Activated naive CD8-positive, alpha-beta T cell treated with anti-CD3 and anti-CD28 coated beads for 36 hours (primary cell): ENCODE data around the gene RNU1-1. TPM values are rescaled to one million over a fixed set of nuclear protein-coding genes. Genes with fewer than 3 reads are reported as not detected.
"Not testable (repeated sequence)": the region's sequence is repeated elsewhere in the genome, so short reads cannot be mapped to it uniquely, and the experiment has no call there.

ENCODE experiments used
- DNase-seq: peaks from one replicate; pipeline ENCODE4 v3.0.0; 2021
- H3K27ac Mint-ChIP-seq: one replicate; pipeline ENCODE4 v1.8.0; 2022; ENCODE audit warnings: mild to moderate bottlenecking, moderate library complexity, mixed read lengths
- H3K27me3 Mint-ChIP-seq: one replicate; pipeline ENCODE4 v1.8.0; 2022; ENCODE audit warnings: mild to moderate bottlenecking, mixed read lengths
- H3K36me3 Mint-ChIP-seq: one replicate; pipeline ENCODE4 v1.8.0; 2021; ENCODE audit warnings: mild to moderate bottlenecking, mixed read lengths
- H3K4me1 Mint-ChIP-seq: one replicate; pipeline ENCODE4 v1.8.0; 2021; ENCODE audit warnings: mixed read lengths
- H3K4me3 Mint-ChIP-seq: one replicate; pipeline ENCODE4 v1.8.0; 2022; ENCODE audit warnings: mild to moderate bottlenecking, moderate library complexity, mixed read lengths
- H3K9me3 Mint-ChIP-seq: one replicate; pipeline ENCODE4 v1.8.0; 2022; ENCODE audit warnings: mixed read lengths
- total RNA-seq, 2 experiments: library from RNA; stranded (reverse); gene quantifications; one replicate each; pipeline ENCODE4 v1.2.3, GENCODE V29; 2021

RNU1-1 gene
- total RNA-seq, 2 experiments from 2014 or later = 874 to 961 TPM

- H3K27me3 Mint-ChIP-seq, H3K27ac Mint-ChIP-seq, H3K4me1 Mint-ChIP-seq, H3K9me3 Mint-ChIP-seq, DNase-seq, H3K4me3 Mint-ChIP-seq, H3K36me3 Mint-ChIP-seq: not testable (repeated sequence)
Measured at GRCh38 chr1:16487011-16487410, 27.1 kb downstream of the RNU1-1 start.

DNA sequence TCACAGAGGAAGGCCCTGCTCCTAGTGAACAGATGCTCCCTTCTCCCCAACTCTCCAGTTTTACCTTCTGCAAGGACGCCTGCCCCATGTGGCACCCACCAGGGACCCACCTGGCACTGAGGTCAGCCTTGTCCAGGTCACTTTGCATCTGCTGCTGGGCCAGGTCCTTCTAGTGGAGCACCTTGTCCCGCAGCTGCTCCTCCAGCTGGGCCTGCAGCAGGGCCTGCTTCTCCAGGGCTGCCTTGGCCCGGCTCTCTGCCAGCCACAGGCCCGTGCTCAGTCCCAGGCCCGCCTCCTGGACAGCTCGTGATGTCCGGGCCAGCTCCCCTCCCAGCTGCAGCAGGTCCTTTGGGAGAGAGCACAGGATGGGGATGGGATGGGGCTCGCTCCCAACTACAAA lies 27.8 kb downstream of the RNU1-1 start:
- H3K9me3 Mint-ChIP-seq, H3K27ac Mint-ChIP-seq, H3K4me1 Mint-ChIP-seq, H3K36me3 Mint-ChIP-seq, DNase-seq, H3K4me3 Mint-ChIP-seq, H3K27me3 Mint-ChIP-seq: not testable (repeated sequence)

DNA sequence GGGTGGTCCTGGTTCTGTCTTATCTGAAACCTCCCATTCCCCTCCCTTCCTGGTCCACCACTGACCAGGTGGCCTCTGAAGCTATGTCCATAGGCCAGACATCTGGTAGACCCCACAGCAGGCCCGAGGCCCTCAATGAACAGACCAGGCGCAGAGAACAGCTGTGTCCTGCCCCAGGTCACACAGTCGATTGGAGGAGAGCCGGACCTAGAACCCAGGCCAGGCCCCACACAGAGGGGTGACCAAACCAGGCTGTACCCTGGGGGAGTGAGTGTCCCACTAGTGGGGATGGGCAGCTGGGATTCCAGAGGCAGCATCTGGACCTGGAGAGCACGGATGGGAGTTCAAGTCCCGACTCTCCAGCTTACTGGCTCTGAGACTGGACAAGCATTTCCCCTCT lies 29.2 kb downstream of the RNU1-1 start:
- no peak for DNase-seq

GRCh38 chr1:16484501-16484835 lies 29.6 kb downstream of the RNU1-1 start:
- no peak overlapping the region for H3K27ac Mint-ChIP-seq
- H3K9me3 Mint-ChIP-seq = no peaks in the 10 kb centered on the region
- no peaks in the 10 kb centered on the region for H3K27me3 Mint-ChIP-seq
- no peaks in the 10 kb centered on the region for H3K36me3 Mint-ChIP-seq
- H3K4me3 Mint-ChIP-seq = no peak overlapping the region
- no peak for DNase-seq
- H3K4me1 Mint-ChIP-seq = no peaks in the 10 kb centered on the region

More for the DNA sequence above, 29.2 kb downstream of the RNU1-1 start:
- no peaks in the 10 kb centered on the region for H3K4me1 Mint-ChIP-seq
- no peaks in the 10 kb centered on the region for H3K9me3 Mint-ChIP-seq
- H3K27ac Mint-ChIP-seq = no peak overlapping the region
- no peaks in the 10 kb centered on the region for H3K36me3 Mint-ChIP-seq
- no peak overlapping the region for H3K4me3 Mint-ChIP-seq
- H3K27me3 Mint-ChIP-seq = no peaks in the 10 kb centered on the region

- H3K4me3 Mint-ChIP-seq, H3K4me1 Mint-ChIP-seq, H3K9me3 Mint-ChIP-seq, H3K27ac Mint-ChIP-seq, DNase-seq, H3K27me3 Mint-ChIP-seq, H3K36me3 Mint-ChIP-seq: not testable (repeated sequence)
Measured at GRCh38 chr1:16483639-16484500, 30.2 kb downstream of the RNU1-1 start.

- H3K27ac Mint-ChIP-seq, H3K27me3 Mint-ChIP-seq, H3K36me3 Mint-ChIP-seq, H3K4me3 Mint-ChIP-seq, DNase-seq, H3K9me3 Mint-ChIP-seq, H3K4me1 Mint-ChIP-seq: not testable (repeated sequence)
Measured at GRCh38 chr1:16483146-16483545, 30.9 kb downstream of the RNU1-1 start.

- H3K9me3 Mint-ChIP-seq = no peaks in the 10 kb centered on the region
- no peaks in the 10 kb centered on the region for H3K27me3 Mint-ChIP-seq
- peaks cover 7% of the 10 kb centered on the region for H3K4me1 Mint-ChIP-seq
- DNase-seq = no peak
- no peak overlapping the region for H3K4me3 Mint-ChIP-seq
- no peak overlapping the region for H3K27ac Mint-ChIP-seq
- H3K36me3 Mint-ChIP-seq = no peaks in the 10 kb centered on the region
Measured at GRCh38 chr1:16478091-16478490, 36.0 kb downstream of the RNU1-1 start.

GRCh38 chr1:16475771-16476770 lies 38.0 kb downstream of the RNU1-1 start:
- H3K4me3 Mint-ChIP-seq, H3K9me3 Mint-ChIP-seq, H3K4me1 Mint-ChIP-seq, H3K27ac Mint-ChIP-seq, H3K36me3 Mint-ChIP-seq, H3K27me3 Mint-ChIP-seq, DNase-seq: not testable (repeated sequence)

- not testable (repeated sequence) for H3K36me3 Mint-ChIP-seq, H3K9me3 Mint-ChIP-seq, DNase-seq, H3K4me3 Mint-ChIP-seq, H3K27ac Mint-ChIP-seq, H3K4me1 Mint-ChIP-seq, H3K27me3 Mint-ChIP-seq
Measured at GRCh38 chr1:16474891-16475290, 39.2 kb downstream of the RNU1-1 start.

GRCh38 chr1:16474166-16474800 lies 39.8 kb downstream of the RNU1-1 start:
- no peak overlapping the region for H3K4me3 Mint-ChIP-seq
- H3K4me1 Mint-ChIP-seq = peaks cover 7% of the 10 kb centered on the region
- H3K27ac Mint-ChIP-seq = no peak overlapping the region
- H3K9me3 Mint-ChIP-seq = no peaks in the 10 kb centered on the region
- no peaks in the 10 kb centered on the region for H3K27me3 Mint-ChIP-seq
- H3K36me3 Mint-ChIP-seq = no peaks in the 10 kb centered on the region
- DNase-seq = no peak

DNA sequence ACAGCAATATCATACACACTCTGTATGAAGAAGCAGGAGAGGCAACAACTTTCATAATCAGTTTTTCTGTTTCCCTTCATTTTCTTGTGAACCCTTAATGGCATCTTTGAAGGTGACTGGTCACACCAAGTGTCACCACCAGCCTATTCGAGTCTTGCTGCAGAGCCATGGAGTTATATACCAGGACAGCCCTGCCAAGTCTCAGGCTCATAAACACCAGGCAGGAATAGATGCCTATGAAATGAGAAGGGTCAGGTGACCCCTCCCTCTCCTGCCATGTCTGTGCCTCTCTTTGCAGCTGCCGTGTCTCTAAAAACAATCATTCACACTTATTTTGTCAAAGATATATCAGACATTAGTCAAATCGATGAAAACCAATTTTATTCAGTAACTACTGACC lies 45.5 kb downstream of the RNU1-1 start:
- Mint-ChIP-seq H3K36me3 (peaks cover 2% of the 10 kb centered on the region), H3K4me3 (no peak overlapping the region), H3K9me3 (no peaks in the 10 kb centered on the region), H3K27ac (no peak overlapping the region), H3K27me3 (no peaks in the 10 kb centered on the region), H3K4me1 (peaks cover 5% of the 10 kb centered on the region)
- DNase-seq = no peak

DNA sequence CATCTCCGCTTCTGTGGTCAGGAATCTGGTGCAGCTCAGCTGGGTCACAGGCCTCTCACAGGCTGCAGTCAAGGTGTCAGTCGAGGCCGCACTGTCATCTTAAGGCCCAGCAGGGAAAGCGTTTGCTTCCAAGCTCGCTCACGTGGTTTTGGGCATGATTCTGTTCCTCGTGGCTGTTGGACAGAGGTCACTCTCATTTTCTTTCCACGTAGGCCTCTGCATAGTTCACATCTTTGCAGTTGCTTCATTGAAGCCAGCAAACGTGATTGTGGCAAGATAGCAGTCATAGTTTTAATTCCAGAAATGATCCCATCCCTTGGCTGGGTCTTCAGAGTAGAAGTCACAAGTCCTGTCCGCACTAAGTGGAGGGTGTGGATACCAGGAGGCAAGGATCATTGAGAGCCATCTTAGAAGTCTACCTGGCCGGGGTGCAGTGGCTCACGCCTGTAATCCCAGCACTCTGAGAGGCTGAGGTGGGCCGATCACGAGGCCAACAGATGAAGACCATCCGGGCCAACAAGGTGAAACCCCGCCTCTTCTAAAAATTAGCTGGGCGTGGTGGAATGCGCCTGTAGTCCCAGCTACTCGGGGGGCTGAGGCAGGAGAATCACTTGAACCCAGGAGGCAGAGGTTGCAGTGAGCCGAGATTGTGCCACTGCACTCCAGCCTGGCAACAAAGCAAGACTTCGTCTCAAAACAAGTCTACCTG lies 49.0 kb downstream of the RNU1-1 start:
- no peak overlapping the region for H3K27ac Mint-ChIP-seq
- no peaks in the 10 kb centered on the region for H3K27me3 Mint-ChIP-seq
- H3K4me3 Mint-ChIP-seq = no peak overlapping the region
- no peak for DNase-seq
- H3K9me3 Mint-ChIP-seq = no peaks in the 10 kb centered on the region
- peaks cover 7% of the 10 kb centered on the region for H3K36me3 Mint-ChIP-seq
- peaks cover 3% of the 10 kb centered on the region for H3K4me1 Mint-ChIP-seq
